IMR-90 (cell line): ENCODE data around the gene ELMOD3. TPM values are rescaled to one million over a fixed set of nuclear protein-coding genes. Genes with fewer than 3 reads are reported as not detected.

Experiments
- ATAC-seq: fragments of 200-7000 bp; cut with Tn5 transposase; 2 replicates; pipeline ENCODE4 v1.9.1; 2020; ENCODE audit warnings: low read depth, mild to moderate bottlenecking, moderate library complexity
- BruUV-seq: library from RNA; stranded (reverse); fragments of 400-500 nt; replicated peaks from 2 replicates; lab custom pipeline; 2021; lab: Mats Ljungman, UMichigan
- CTCF ChIA-PET: fragments of 300-600 bp; formaldehyde crosslinking; extraction: SDS; loops from one replicate; lab custom pipeline; 2021; ENCODE audit warnings: antibody characterized with exemption; lab: Yijun Ruan, JAX
- POLR2A ChIA-PET: fragments of 300-600 bp; sonication (Branson Sonifier 250); formaldehyde crosslinking; loops from one replicate; lab custom pipeline; 2022; ENCODE audit warnings: antibody characterized with exemption; ENCODE audit not compliant: unreplicated experiment; lab: Charles Lee
- DNase-seq: peaks from one replicate; pipeline ENCODE4 v3.0.0; 2013
- H2AFZ ChIP-seq: replicated peaks from 2 replicates; pipeline ENCODE3; 2013; ENCODE audit warnings: low read length, mild to moderate bottlenecking; ENCODE audit not compliant: poor library complexity
- H2AK5ac ChIP-seq: 2 replicates; pipeline ENCODE4 v1.6.1; 2013; ENCODE audit warnings: low read depth, low read length, inconsistent platforms
- H2AK9ac ChIP-seq: replicated peaks from 2 replicates; pipeline ENCODE3; 2013; ENCODE audit warnings: mild to moderate bottlenecking, low read depth, low read length, moderate library complexity; ENCODE audit not compliant: poor library complexity
- H2BK120ac ChIP-seq: 2 replicates; pipeline ENCODE4 v1.6.1; 2013; ENCODE audit warnings: low read depth, low read length, inconsistent platforms
- H2BK15ac ChIP-seq: 3 replicates; pipeline ENCODE4 v1.6.1; 2013; ENCODE audit warnings: low read depth, low read length, inconsistent platforms
- H2BK20ac ChIP-seq: 2 replicates; pipeline ENCODE4 v1.6.1; 2013; ENCODE audit warnings: low read depth, mild to moderate bottlenecking, inconsistent platforms, low read length, moderate library complexity
- H2BK5ac ChIP-seq: 2 replicates; pipeline ENCODE4 v1.6.1; 2013; ENCODE audit warnings: mild to moderate bottlenecking, low read depth, low read length, inconsistent platforms; ENCODE audit not compliant: poor library complexity, severe bottlenecking
- H3K14ac ChIP-seq: replicated peaks from 2 replicates; pipeline ENCODE4 v1.6.1; 2013; ENCODE audit warnings: low read depth, low read length, inconsistent platforms
- H3K18ac ChIP-seq: 2 replicates; pipeline ENCODE4 v1.6.1; 2013; ENCODE audit warnings: low read depth, low read length, control low read depth
- H3K23ac ChIP-seq: 2 replicates; pipeline ENCODE4 v1.6.1; 2013; ENCODE audit warnings: low read depth, low read length, inconsistent platforms
- H3K27ac ChIP-seq: 2 replicates; pipeline ENCODE4 v1.5.1; 2013; ENCODE audit warnings: mild to moderate bottlenecking, control low read depth, low read length; ENCODE audit not compliant: insufficient read depth
- H3K27me3 ChIP-seq: 2 replicates; pipeline ENCODE4 v1.6.1; 2013; ENCODE audit warnings: low read length; ENCODE audit not compliant: control insufficient read depth, insufficient read depth
- H3K36me3 ChIP-seq: 2 replicates; pipeline ENCODE4 v1.6.1; 2013; ENCODE audit warnings: low read length, mixed read lengths; ENCODE audit not compliant: control insufficient read depth, insufficient read depth
- H3K4ac ChIP-seq: 2 replicates; pipeline ENCODE4 v1.6.1; 2013; ENCODE audit warnings: low read depth, low read length, inconsistent platforms
- H3K4me1 ChIP-seq: 2 replicates; pipeline ENCODE4 v1.6.1; 2013; ENCODE audit warnings: low read length, mixed read lengths; ENCODE audit not compliant: control insufficient read depth, insufficient read depth
- H3K4me2 ChIP-seq: 2 replicates; pipeline ENCODE4 v1.6.1; 2013; ENCODE audit warnings: low read depth, mild to moderate bottlenecking, control low read depth, low read length, moderate library complexity
- H3K4me3 ChIP-seq: 2 replicates; pipeline ENCODE4 v1.5.1; 2013; ENCODE audit warnings: low read depth, mild to moderate bottlenecking, control low read depth, low read length, moderate library complexity; ENCODE audit not compliant: insufficient read depth
- H3K56ac ChIP-seq: 2 replicates; pipeline ENCODE4 v1.6.1; 2013; ENCODE audit warnings: low read length, inconsistent platforms; ENCODE audit not compliant: insufficient read depth; ENCODE audit errors: extremely low read depth
- H3K79me1 ChIP-seq, 2 experiments: 2 replicates each; pipeline ENCODE4 v1.6.1; 2013; ENCODE audit warnings: low read length in 2 of 2, inconsistent platforms in 1 of 2, low read depth in 1 of 2
- H3K9ac ChIP-seq: 2 replicates; pipeline ENCODE4 v1.6.1; 2013; ENCODE audit warnings: low read depth, low read length, control low read depth
- H3K9me1 ChIP-seq: 2 replicates; pipeline ENCODE4 v1.6.1; 2013; ENCODE audit warnings: low read length, inconsistent platforms; ENCODE audit not compliant: insufficient read depth
- H3K9me3 ChIP-seq: 2 replicates; pipeline ENCODE4 v1.6.1; 2013; ENCODE audit warnings: low read length; ENCODE audit not compliant: control insufficient read depth, insufficient read depth
- H4K20me1 ChIP-seq: 2 replicates; pipeline ENCODE4 v1.6.1; 2013; ENCODE audit warnings: low read length, inconsistent platforms; ENCODE audit not compliant: insufficient read depth
- H4K5ac ChIP-seq: 2 replicates; pipeline ENCODE4 v1.6.1; 2013; ENCODE audit warnings: mild to moderate bottlenecking, low read depth, low read length, control low read depth
- H4K8ac ChIP-seq, 2 experiments: 2 replicates each; pipeline ENCODE4 v1.6.1; 2013; ENCODE audit warnings: low read depth in 2 of 2, low read length in 2 of 2, control low read depth in 1 of 2, inconsistent platforms in 1 of 2
- H4K91ac ChIP-seq: 2 replicates; pipeline ENCODE4 v1.6.1; 2013; ENCODE audit warnings: low read depth, low read length, inconsistent platforms; ENCODE audit not compliant: insufficient read depth
- BHLHE40 ChIP-seq: fragments of 150-350 bp; IDR thresholded peaks from 2 replicates; pipeline ENCODE4 v1.6.1; 2016; ENCODE audit warnings: mild to moderate bottlenecking, low read depth, low read length
- CEBPB ChIP-seq: IDR thresholded peaks from 2 replicates; pipeline ENCODE4 v1.6.1; 2012; ENCODE audit warnings: low read depth, low read length, improper control_type of control experiment
- CTCF ChIP-seq: conservative IDR thresholded peaks from 2 replicates; pipeline ENCODE4 v1.5.1; 2012; ENCODE audit warnings: mild to moderate bottlenecking, low read depth, low read length, improper control_type of control experiment
- ELK1 ChIP-seq: fragments of 150-350 bp; IDR thresholded peaks from 2 replicates; pipeline ENCODE4 v1.6.1; 2016; ENCODE audit warnings: low read depth, mild to moderate bottlenecking, low read length, moderate library complexity, borderline replicate concordance
- FOS ChIP-seq: fragments of 150-350 bp; IDR thresholded peaks from 2 replicates; pipeline ENCODE4 v1.6.1; 2016; ENCODE audit warnings: low read depth, low read length
- MAZ ChIP-seq: IDR thresholded peaks from 2 replicates; pipeline ENCODE4 v1.6.1; 2012; ENCODE audit warnings: low read depth, mild to moderate bottlenecking, low read length, improper control_type of control experiment, moderate library complexity, borderline replicate concordance
- MXI1 ChIP-seq: IDR thresholded peaks from 2 replicates; pipeline ENCODE4 v1.6.1; 2012; ENCODE audit warnings: low read depth, mild to moderate bottlenecking, low read length, moderate library complexity, borderline replicate concordance
- RAD21 ChIP-seq: IDR thresholded peaks from 2 replicates; pipeline ENCODE4 v1.6.1; 2012; ENCODE audit warnings: low read length, improper control_type of control experiment
- RFX5 ChIP-seq: IDR thresholded peaks from 2 replicates; pipeline ENCODE4 v1.8.0; 2012; ENCODE audit warnings: low read depth, mild to moderate bottlenecking, low read length, moderate library complexity
- SMC3 ChIP-seq: fragments of 150-350 bp; IDR thresholded peaks from 2 replicates; pipeline ENCODE4 v1.6.1; 2016; ENCODE audit warnings: low read depth, mild to moderate bottlenecking, antibody characterized with exemption, low read length, moderate library complexity
- USF2 ChIP-seq: fragments of 150-350 bp; IDR thresholded peaks from 2 replicates; pipeline ENCODE4 v1.6.1; 2017; ENCODE audit warnings: mild to moderate bottlenecking, antibody characterized with exemption, low read length, low read depth
- WGBS, 2 experiments: methylation state at CpG; one replicate each; pipeline versions ENCODE4 v1.1.5 to v1.1.7; 2013; ENCODE audit warnings: missing lambda C conversion rate in 2 of 2; ENCODE audit not compliant: insufficient read length in 1 of 2; ENCODE audit errors: extremely low coverage in 2 of 2; 5-methylcytosine and 5-hydroxymethylcytosine counted together
- dilution Hi-C: fragments of 300-500 bp; cut with HindIII; formaldehyde crosslinking; loops from one replicate; pipeline ENCODE4 v1.14.3; 2018; ENCODE audit warnings: low sequenced_read_pairs; ENCODE audit not compliant: unreplicated experiment
- in situ Hi-C: fragments of 300-500 bp; cut with MboI; formaldehyde crosslinking; loops from 3 replicates; pipeline ENCODE4 v1.14.3; 2019; ENCODE audit warnings: low sequenced_read_pairs, inconsistent platforms, mixed read lengths
- intact Hi-C: fragments of 100-400 bp; cut with micrococcal nuclease; formaldehyde crosslinking; loops from 2 replicates; pipeline ENCODE4 v1.10.0; 2022
- polyA plus RNA-seq, 3 experiments: library from polyadenylated mRNA; depleted of rRNA; stranded (reverse); fragments of >200 nt; gene quantifications; 2 replicates each; pipeline ENCODE4 v1.2.3, GENCODE V29; 2012; ENCODE audit warnings: low replicate concordance in 1 of 3
- total RNA-seq: library from RNA; depleted of rRNA; stranded (reverse); fragments of >200 nt; gene quantifications from 2 replicates; pipeline ENCODE4 v1.2.3, GENCODE V29; 2012

ELMOD3 gene
- total and polyA plus RNA-seq, 2 of the 4 experiments (the other 2 are of a cell fraction): 13.1 to 20.7 TPM

DNA sequence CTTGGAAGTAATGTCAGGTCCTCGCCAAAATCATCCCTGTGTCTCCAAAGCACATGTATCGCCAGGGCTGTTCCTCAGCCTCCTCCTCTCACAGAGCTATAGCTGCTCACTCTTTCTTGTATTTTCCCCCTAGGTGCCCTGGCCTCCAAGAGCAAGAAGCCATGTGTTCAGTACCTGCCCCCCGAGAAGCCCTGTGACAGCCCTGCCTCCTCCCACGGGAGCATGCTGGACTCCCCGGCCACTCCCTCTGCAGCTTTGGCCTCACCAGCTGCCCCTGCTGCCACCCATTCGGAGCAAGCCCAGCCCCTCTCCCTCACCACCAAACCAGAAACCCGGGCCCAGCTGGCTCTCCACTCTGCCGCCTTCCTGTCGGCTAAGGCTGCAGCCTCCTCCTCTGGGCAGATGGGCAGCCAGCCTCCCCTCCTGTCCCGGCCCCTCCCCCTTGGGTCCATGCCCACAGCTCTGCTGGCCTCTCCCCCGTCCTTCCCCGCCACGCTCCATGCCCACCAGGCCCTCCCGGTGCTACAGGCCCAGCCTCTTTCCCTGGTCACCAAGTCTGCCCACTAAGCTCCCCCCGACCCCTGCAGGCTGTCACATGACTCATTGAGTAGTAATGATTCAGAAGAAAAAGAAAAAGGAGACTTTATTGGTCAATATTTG, 45.5 kb upstream of the ELMOD3 start:
- H2AFZ ChIP-seq: peak overlapping the region; percentile 70
- ChIA-PET CTCF (interaction anchor here (0.6 to 1.5 kb wide), 2 partner anchors 9 to 303 kb away, joined by 3 to 6 read pairs; no protein-coding TSS in a partner anchor), POLR2A (interaction anchor here (0.6 kb wide), 2 partner anchors 240 to 328 kb away, joined by 3 to 5 read pairs; no protein-coding TSS in a partner anchor)
- peaks cover 16% of the 10 kb centered on the region for H3K9me1 ChIP-seq
- H3K4me3 ChIP-seq: no peak overlapping the region
- peaks cover 40% of the 10 kb centered on the region for H3K36me3 ChIP-seq
- dilution Hi-C loops (no loop called here), intact Hi-C loops (no loop called here), in situ Hi-C loops (no loop called here)
- TF ChIP-seq RFX5 (no peak), SMC3 (no peak), FOS (peak; percentile 49), CEBPB (no peak), USF2 (peak; percentile 79), CTCF (no peak), BHLHE40 (peak; percentile 18; the same call in 1 of the 2 replicates), ELK1 (no peak), MAZ (no peak; the same call in 1 of the 2 replicates), RAD21 (no peak), MXI1 (no peak)
- H3K56ac ChIP-seq: no peak overlapping the region
- peaks cover 3 to 35% of the 10 kb centered on the region in 2 experiments; a peak in 2 of 4 replicates for H3K79me1 ChIP-seq
- H3K18ac ChIP-seq: no peak overlapping the region
- peak overlapping the region; percentile 23 for H2BK5ac ChIP-seq
- peak; percentile 64 for ATAC-seq
- no peak overlapping the region for H2BK120ac ChIP-seq
- peak; percentile 67 for DNase-seq
- H3K14ac ChIP-seq: peak overlapping the region; percentile 68
- no peak overlapping the region; the same call in 2 of the 3 replicates for H2BK15ac ChIP-seq
- H2AK9ac ChIP-seq: peak overlapping the region; percentile 6
- no peaks in the 10 kb centered on the region for H3K27me3 ChIP-seq
- H3K23ac ChIP-seq: peak overlapping the region; percentile 59; the same call in 1 of the 2 replicates
- 25% methylated on average over 4 of the region's 15 CpGs; no CpG with 5 or more reads in 1 of the 2 experiments for WGBS, 2 experiments
- no peak overlapping the region for H4K5ac ChIP-seq
- peak overlapping the region in 1 of 2 experiments; percentile 9; a peak in 1 of 4 replicates for H4K8ac ChIP-seq
- H3K4me2 ChIP-seq: no peak overlapping the region
- H4K20me1 ChIP-seq: peaks cover 12% of the 10 kb centered on the region; the same call in 1 of the 2 replicates
- TSS peak; percentile 84 for BruUV-seq
- peak overlapping the region; percentile 11; the same call in 1 of the 2 replicates for H4K91ac ChIP-seq
- no peak overlapping the region for H3K9ac ChIP-seq
- no peak overlapping the region for H2BK20ac ChIP-seq
- H3K9me3 ChIP-seq: no peaks in the 10 kb centered on the region
- H3K4me1 ChIP-seq: peaks cover 23% of the 10 kb centered on the region
- H3K27ac ChIP-seq: peak overlapping the region; percentile 69
- H3K4ac ChIP-seq: peak overlapping the region; percentile 52
- peak overlapping the region; percentile 45 for H2AK5ac ChIP-seq
